A673 (cell line): ENCODE data around the gene OR10G4. TPM values are rescaled to one million over a fixed set of nuclear protein-coding genes. Genes with fewer than 3 reads are reported as not detected.

Source experiments
- BruUV-seq: library from RNA; stranded (reverse); fragments of 400-500 nt; replicated peaks from 2 replicates; lab custom pipeline; 2021; lab: Mats Ljungman, UMichigan
- CTCF ChIA-PET: fragments of 300-600 bp; sonication (Branson Sonifier 250); formaldehyde crosslinking; loops from one replicate; lab custom pipeline; 2022; ENCODE audit warnings: antibody characterized with exemption; lab: Charles Lee
- POLR2A ChIA-PET: fragments of 300-600 bp; sonication (Branson Sonifier 250); formaldehyde crosslinking; loops from one replicate; lab custom pipeline; 2022; ENCODE audit warnings: antibody characterized with exemption; ENCODE audit not compliant: low non-redundant PET; lab: Charles Lee
- DNase-seq: peaks from one replicate; pipeline ENCODE4 v3.0.0-alpha.2; 2015; ENCODE audit warnings: low spot score
- H3K27ac ChIP-seq: fragments of 200-600 bp; sonication (generic); 2 replicates; pipeline ENCODE4 v1.5.1; 2016; ENCODE audit warnings: mixed run types, low read depth, mild to moderate bottlenecking, mixed read lengths, antibody characterized with exemption, low read length; ENCODE audit not compliant: poor library complexity, severe bottlenecking
- H3K27me3 ChIP-seq: fragments of 200-600 bp; sonication (generic); replicated peaks from 2 replicates; pipeline ENCODE4 v1.6.1; 2017; ENCODE audit warnings: mixed run types, low read depth, mild to moderate bottlenecking, mixed read lengths, antibody characterized with exemption, low read length; ENCODE audit not compliant: insufficient read depth, poor library complexity
- H3K36me3 ChIP-seq: fragments of 200-600 bp; sonication (generic); 2 replicates; pipeline ENCODE4 v1.6.1; 2016; ENCODE audit warnings: mixed run types, mild to moderate bottlenecking, mixed read lengths, antibody characterized with exemption, low read length; ENCODE audit not compliant: insufficient read depth, poor library complexity, severe bottlenecking
- H3K4me1 ChIP-seq: fragments of 200-600 bp; sonication (generic); 2 replicates; pipeline ENCODE4 v1.6.1; 2017; ENCODE audit warnings: mixed run types, mild to moderate bottlenecking, mixed read lengths, antibody characterized with exemption, low read length; ENCODE audit not compliant: insufficient read depth, poor library complexity, severe bottlenecking
- H3K4me3 ChIP-seq: fragments of 200-600 bp; sonication (generic); 2 replicates; pipeline ENCODE4 v1.5.1; 2016; ENCODE audit warnings: low read depth, mixed run types, mild to moderate bottlenecking, mixed read lengths, low read length; ENCODE audit not compliant: poor library complexity, severe bottlenecking
- H3K9me3 ChIP-seq: fragments of 200-600 bp; sonication (generic); 2 replicates; pipeline ENCODE4 v1.6.1; 2016; ENCODE audit warnings: mixed run types, low read depth, mild to moderate bottlenecking, mixed read lengths, antibody characterized with exemption, low read length; ENCODE audit not compliant: poor library complexity, severe bottlenecking
- EZH2 ChIP-seq: fragments of 200-600 bp; sonication (generic); IDR thresholded peaks from 2 replicates; pipeline ENCODE4 v1.6.1; 2017; ENCODE audit warnings: borderline replicate concordance, low read depth, mild to moderate bottlenecking, mixed read lengths, antibody characterized with exemption, low read length; ENCODE audit not compliant: poor library complexity, severe bottlenecking
- intact Hi-C: fragments of 100-400 bp; cut with micrococcal nuclease; formaldehyde crosslinking; loops from one replicate; pipeline ENCODE4 v1.10.0; 2022; ENCODE audit not compliant: unreplicated experiment
- total RNA-seq: library from RNA; stranded (reverse); gene quantifications from 2 replicates; pipeline ENCODE4 v1.2.3, GENCODE V29; 2021
- TF ChIP-seq, protein P1 (sequence below): fragments of 300-800, 200-600 bp; sonication (generic); conservative IDR thresholded peaks from 2 replicates; pipeline ENCODE4 v1.5.1; 2017; ENCODE audit warnings: low read depth, mild to moderate bottlenecking, antibody characterized with exemption, low read length, moderate library complexity, mixed read lengths

OR10G4 gene
- total RNA-seq, 1 experiment from 2014 or later, result not detected

DNA sequence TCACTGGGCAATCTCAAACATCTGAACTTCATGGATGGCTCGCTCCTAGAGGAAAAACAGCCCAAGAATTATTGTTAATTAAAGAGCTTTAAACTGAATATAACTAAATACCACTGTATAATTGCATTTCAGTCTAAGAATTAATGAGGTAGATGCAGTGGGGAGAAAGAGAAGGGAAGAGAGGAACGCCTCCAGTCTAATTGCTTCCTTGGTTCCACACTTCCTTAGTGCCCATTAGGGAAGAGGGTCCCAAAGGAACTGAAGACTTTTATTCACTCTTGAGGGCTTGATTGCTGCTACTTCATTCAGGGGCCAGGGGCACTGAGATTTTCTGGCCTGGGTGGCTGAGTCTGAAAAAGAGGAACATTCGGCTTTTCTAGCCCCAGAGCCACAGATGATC lies 40.2 kb downstream of the OR10G4 start:
- H3K36me3 ChIP-seq, result no peaks in the 10 kb centered on the region
- ChIA-PET POLR2A (no interaction called here), CTCF (no interaction called here)
- H3K9me3 ChIP-seq, result no peaks in the 10 kb centered on the region
- TF ChIP-seq, protein P1, sequence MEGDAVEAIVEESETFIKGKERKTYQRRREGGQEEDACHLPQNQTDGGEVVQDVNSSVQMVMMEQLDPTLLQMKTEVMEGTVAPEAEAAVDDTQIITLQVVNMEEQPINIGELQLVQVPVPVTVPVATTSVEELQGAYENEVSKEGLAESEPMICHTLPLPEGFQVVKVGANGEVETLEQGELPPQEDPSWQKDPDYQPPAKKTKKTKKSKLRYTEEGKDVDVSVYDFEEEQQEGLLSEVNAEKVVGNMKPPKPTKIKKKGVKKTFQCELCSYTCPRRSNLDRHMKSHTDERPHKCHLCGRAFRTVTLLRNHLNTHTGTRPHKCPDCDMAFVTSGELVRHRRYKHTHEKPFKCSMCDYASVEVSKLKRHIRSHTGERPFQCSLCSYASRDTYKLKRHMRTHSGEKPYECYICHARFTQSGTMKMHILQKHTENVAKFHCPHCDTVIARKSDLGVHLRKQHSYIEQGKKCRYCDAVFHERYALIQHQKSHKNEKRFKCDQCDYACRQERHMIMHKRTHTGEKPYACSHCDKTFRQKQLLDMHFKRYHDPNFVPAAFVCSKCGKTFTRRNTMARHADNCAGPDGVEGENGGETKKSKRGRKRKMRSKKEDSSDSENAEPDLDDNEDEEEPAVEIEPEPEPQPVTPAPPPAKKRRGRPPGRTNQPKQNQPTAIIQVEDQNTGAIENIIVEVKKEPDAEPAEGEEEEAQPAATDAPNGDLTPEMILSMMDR, result no peak
- TF ChIP-seq EZH2, result no peak
- no peak for DNase-seq
- no TSS peak for BruUV-seq
- no peak overlapping the region for H3K4me3 ChIP-seq
- H3K27me3 ChIP-seq, result no peaks in the 10 kb centered on the region
- no peaks in the 10 kb centered on the region for H3K4me1 ChIP-seq
- H3K27ac ChIP-seq, result no peak overlapping the region
- intact Hi-C loops, result no loop called here

Other genes with a start within 250 kb of the OR10G4 start
- not detected in 2 replicates for gene OR6M1, start 206.6 kb upstream of the OR10G4 start, total RNA-seq
- gene TMEM225, start 127.3 kb upstream of the OR10G4 start, total RNA-seq, result not detected in 2 replicates
- not detected in 2 replicates for gene OR8D4, start 110.8 kb upstream of the OR10G4 start, total RNA-seq
- not detected in 2 replicates for gene OR4D5, start 73.4 kb upstream of the OR10G4 start, total RNA-seq
- gene OR6T1, start 69.2 kb upstream of the OR10G4 start, total RNA-seq, result not detected in 2 replicates
- not detected in 2 replicates for gene OR10S1, start 35.2 kb upstream of the OR10G4 start, total RNA-seq
- gene OR10G6, start 17.8 kb upstream of the OR10G4 start, total RNA-seq, result not detected in 2 replicates
- not detected in 2 replicates for gene OR10G9, start 10.0 kb downstream of the OR10G4 start, total RNA-seq
- gene OR10G8, start 13.8 kb downstream of the OR10G4 start, total RNA-seq, result not detected in 2 replicates
- not detected in 2 replicates for gene OR10G7, start 28.3 kb downstream of the OR10G4 start, total RNA-seq
- gene VWA5A, start 102.5 kb downstream of the OR10G4 start, total RNA-seq, result 11.2 and 12.8 TPM in 2 replicates
- not detected in 2 replicates for gene OR10D3, start 170.3 kb downstream of the OR10G4 start, total RNA-seq
- not detected in 2 replicates for gene OR8G1, start 228.1 kb downstream of the OR10G4 start, total RNA-seq
- not detected in 2 replicates for gene OR8G5, start 243.4 kb downstream of the OR10G4 start, total RNA-seq